GM12878 (cell line): ENCODE results near the gene CCNYL1.

Experiments used
- CEBPB ChIP-seq, 2 experiments: fragments of 150-350 bp in 1 of 2; IDR thresholded peaks; 2 replicates each; pipeline ENCODE4 v1.6.1; 2012 to 2014; ENCODE audit warnings: low read depth in 2 of 2, low read length in 2 of 2, borderline replicate concordance in 1 of 2, inconsistent platforms in 1 of 2
- CTCF ChIP-seq, 3 experiments: IDR thresholded peaks in 2 of 3; conservative IDR thresholded peaks in 1 of 3; 2 replicates each; pipeline ENCODE4 v1.5.1; 2011; ENCODE audit warnings: low read depth in 3 of 3, low read length in 3 of 3, mild to moderate bottlenecking in 3 of 3, control low read depth in 2 of 3, moderate library complexity in 2 of 3, inconsistent platforms in 1 of 3, mixed read lengths in 1 of 3; ENCODE audit not compliant: control insufficient read depth in 2 of 3, insufficient read depth in 1 of 3; ENCODE audit errors: extremely low read depth in 1 of 3
- ELK1 ChIP-seq: IDR thresholded peaks from 2 replicates; pipeline ENCODE4 v1.6.1; 2012; ENCODE audit warnings: low read depth, low read length, improper control_type of control experiment
- KDM1A ChIP-seq: fragments of 200-600 bp; sonication (generic); IDR thresholded peaks from 2 replicates; pipeline ENCODE4 v1.6.1; 2016; ENCODE audit warnings: borderline replicate concordance
- REST ChIP-seq: IDR thresholded peaks from 2 replicates; pipeline ENCODE4 v1.6.1; 2012; ENCODE audit warnings: mild to moderate bottlenecking, low read depth, low read length
- SIX5 ChIP-seq: IDR thresholded peaks from 2 replicates; pipeline ENCODE4 v1.6.1; 2011; ENCODE audit warnings: mild to moderate bottlenecking, low read depth, low read length, moderate library complexity; ENCODE audit not compliant: severe bottlenecking
- SP1 ChIP-seq: IDR thresholded peaks from one replicate; pipeline ENCODE4 v1.6.1; 2011; ENCODE audit warnings: low read depth, low read length
- YY1 ChIP-seq: IDR thresholded peaks from 2 replicates; pipeline ENCODE4 v1.6.1; 2011; ENCODE audit warnings: low read depth, mild to moderate bottlenecking, low read length
- ZNF274 ChIP-seq: IDR thresholded peaks from one replicate; pipeline ENCODE4 v1.8.0; 2011; ENCODE audit not compliant: insufficient read length, insufficient read depth
- TF ChIP-seq, protein P1 (sequence below): IDR thresholded peaks from 2 replicates; pipeline ENCODE4 v1.6.1; 2011; ENCODE audit warnings: low read depth, low read length, improper control_type of control experiment, borderline replicate concordance

DNA sequence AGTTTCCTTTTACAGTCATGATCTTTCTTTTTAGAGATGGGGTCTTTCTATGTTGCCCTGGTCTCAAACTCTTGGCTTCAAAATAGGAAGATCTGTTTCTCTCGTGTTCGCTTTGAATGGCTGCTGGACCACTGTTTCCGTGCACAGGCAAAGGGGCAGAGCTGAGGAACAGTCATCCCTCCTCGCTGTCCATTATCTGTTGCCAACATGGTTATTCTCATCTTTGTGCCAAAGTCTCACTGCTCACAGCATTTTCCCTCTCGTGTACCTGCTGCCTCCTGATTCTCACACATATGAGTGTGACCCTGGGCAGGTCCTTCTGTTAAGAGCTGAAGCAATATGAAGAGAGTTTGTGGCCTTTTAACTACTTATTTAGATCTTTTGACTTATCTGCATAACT lies 28.0 kb upstream of the CCNYL1 start:
- TF ChIP-seq CTCF (IDR thresholded peaks at IDR 0.05 in 2 of 3, conservative IDR thresholded peaks at IDR 0.05 in 1 of 3; ENCODE audit: control insufficient read depth in 2 of 3, extremely low read depth in 1 of 3, insufficient read depth in 1 of 3, low read depth in 3 of 3, low read length in 3 of 3) (no peak), ZNF274 (no peak), KDM1A (no peak), YY1 (no peak), REST (no peak), ELK1 (no peak), CEBPB (IDR thresholded peaks at IDR 0.05; ENCODE audit: borderline replicate concordance in 1 of 2, low read depth in 2 of 2, low read length in 2 of 2) (no peak), SIX5 (no peak), SP1 (no peak)
- TF ChIP-seq, protein P1, sequence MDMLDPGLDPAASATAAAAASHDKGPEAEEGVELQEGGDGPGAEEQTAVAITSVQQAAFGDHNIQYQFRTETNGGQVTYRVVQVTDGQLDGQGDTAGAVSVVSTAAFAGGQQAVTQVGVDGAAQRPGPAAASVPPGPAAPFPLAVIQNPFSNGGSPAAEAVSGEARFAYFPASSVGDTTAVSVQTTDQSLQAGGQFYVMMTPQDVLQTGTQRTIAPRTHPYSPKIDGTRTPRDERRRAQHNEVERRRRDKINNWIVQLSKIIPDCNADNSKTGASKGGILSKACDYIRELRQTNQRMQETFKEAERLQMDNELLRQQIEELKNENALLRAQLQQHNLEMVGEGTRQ = no peak
